ENCODE data around the gene AKAP12. TPM values are rescaled to one million over a fixed set of nuclear protein-coding genes. Genes with fewer than 3 reads are reported as not detected.

The AKAP12 gene
- total RNA-seq, 1 donor from 2014 or later: 40.8 TPM

GRCh38 chr6:151357758-151358436 lies 118.1 kb downstream of the AKAP12 start:
- no peaks in the 10 kb centered on the region for H3K9me3 ChIP-seq
- TF ChIP-seq CTCF (IDR thresholded peaks at IDR 0.05): no peak
- ATAC-seq (no peak), DNase-seq (no peak)
- H3K27ac ChIP-seq: no peak overlapping the region
- no peaks in the 10 kb centered on the region for H3K27me3 ChIP-seq
- intact Hi-C loops (cut with DNase I): no loop called here
- H3K4me3 ChIP-seq: no peak overlapping the region
- H3K4me1 ChIP-seq: no peaks in the 10 kb centered on the region
- H3K36me3 ChIP-seq: peaks cover 19% of the 10 kb centered on the region

GRCh38 chr6:151358475-151358874 lies 118.7 kb downstream of the AKAP12 start:
- H3K36me3 ChIP-seq: peaks cover 19% of the 10 kb centered on the region

GRCh38 chr6:151359486-151359885 lies 119.7 kb downstream of the AKAP12 start:
- no peak overlapping the region for H3K4me3 ChIP-seq
- no peak for TF ChIP-seq CTCF (IDR thresholded peaks at IDR 0.05)
- no peaks in the 10 kb centered on the region for H3K27me3 ChIP-seq
- ATAC-seq (no peak), DNase-seq (no peak)
- H3K9me3 ChIP-seq: no peaks in the 10 kb centered on the region
- intact Hi-C loops (cut with DNase I): no loop called here
- no peaks in the 10 kb centered on the region for H3K4me1 ChIP-seq
- peaks cover 24% of the 10 kb centered on the region for H3K36me3 ChIP-seq
- H3K27ac ChIP-seq: no peak overlapping the region

More at GRCh38 chr6:151358475-151358874, 118.7 kb downstream of the AKAP12 start:
- ATAC-seq (no peak), DNase-seq (no peak)
- Histone ChIP-seq H3K9me3 (no peaks in the 10 kb centered on the region), H3K4me1 (no peaks in the 10 kb centered on the region), H3K27ac (no peak overlapping the region), H3K27me3 (no peaks in the 10 kb centered on the region), H3K4me3 (no peak overlapping the region)
- intact Hi-C loops (cut with DNase I): no loop called here
- no peak for TF ChIP-seq CTCF (IDR thresholded peaks at IDR 0.05)

GRCh38 chr6:151365233-151365632 lies 125.5 kb downstream of the AKAP12 start:
- no peak for ATAC-seq
- H3K27ac ChIP-seq: no peak overlapping the region
- no peak for DNase-seq
- H3K9me3 ChIP-seq: no peaks in the 10 kb centered on the region
- no peaks in the 10 kb centered on the region for H3K4me1 ChIP-seq
- peaks cover 48% of the 10 kb centered on the region for H3K36me3 ChIP-seq
- H3K4me3 ChIP-seq: no peak overlapping the region
- H3K27me3 ChIP-seq: no peaks in the 10 kb centered on the region
- intact Hi-C loops (cut with DNase I): no loop called here
- no peak for TF ChIP-seq CTCF (IDR thresholded peaks at IDR 0.05)

GRCh38 chr6:151370509-151371078 lies 130.8 kb downstream of the AKAP12 start:
- Histone ChIP-seq H3K4me1 (peaks cover 5% of the 10 kb centered on the region), H3K9me3 (no peaks in the 10 kb centered on the region), H3K36me3 (peaks cover 33% of the 10 kb centered on the region), H3K27me3 (no peaks in the 10 kb centered on the region), H3K4me3 (no peak overlapping the region), H3K27ac (no peak overlapping the region)
- DNase-seq (no peak), ATAC-seq (no peak)
- intact Hi-C loops (cut with DNase I): no loop called here
- no peak for TF ChIP-seq CTCF (IDR thresholded peaks at IDR 0.05)
